BJ (cell line): ENCODE data around the gene PDE4D. TPM values are rescaled to one million over a fixed set of nuclear protein-coding genes. Genes with fewer than 3 reads are reported as not detected.
A peak's percentile ranks its signal among the peaks of the same experiment; 100 is the strongest.

ENCODE experiments used
- CTCF ChIA-PET: fragments of 350-600 bp; formaldehyde crosslinking; extraction: SDS; loops from one replicate; lab custom pipeline; 2021; ENCODE audit warnings: antibody characterized with exemption, inconsistent platforms; lab: Yijun Ruan, JAX
- POLR2A ChIA-PET: fragments of 300-600 bp; sonication (Branson Sonifier 250); formaldehyde crosslinking; extraction: SDS; loops from one replicate; lab custom pipeline; 2021; ENCODE audit warnings: antibody characterized with exemption; lab: Charles Lee
- DNase-seq: peaks from one replicate; pipeline ENCODE4 v3.0.0-alpha.2; 2011; ENCODE audit warnings: low read depth
- H3K27me3 ChIP-seq: 2 replicates; pipeline ENCODE4 v1.6.0; 2011; ENCODE audit warnings: low read length; ENCODE audit not compliant: control insufficient read depth, insufficient read depth
- H3K36me3 ChIP-seq: 2 replicates; pipeline ENCODE4 v1.5.1; 2011; ENCODE audit warnings: low read length; ENCODE audit not compliant: control insufficient read depth, insufficient read depth
- H3K4me3 ChIP-seq: 2 replicates; pipeline ENCODE4 v1.5.1; 2011; ENCODE audit warnings: low read depth, mild to moderate bottlenecking, control low read depth, low read length
- CTCF ChIP-seq: IDR thresholded peaks from 2 replicates; pipeline ENCODE4 v1.5.1; 2011; ENCODE audit warnings: low read depth, mild to moderate bottlenecking, control low read depth, inconsistent platforms, low read length, moderate library complexity; ENCODE audit not compliant: insufficient read depth
- polyA plus RNA-seq: library from polyadenylated mRNA; depleted of rRNA; stranded (reverse); fragments of >200 nt; gene quantifications from 2 replicates; pipeline ENCODE4 v1.2.3, GENCODE V29; 2011

The PDE4D gene
- polyA plus RNA-seq, 1 experiment: 2.8 TPM

- no peak overlapping the region for H3K4me3 ChIP-seq
- H3K36me3 ChIP-seq: no peaks in the 10 kb centered on the region
- CTCF ChIA-PET: interaction anchor here (1.5 kb wide), 1 partner anchor 151 kb away, joined by 5 read pairs; no protein-coding TSS in a partner anchor
- TF ChIP-seq CTCF: no peak
- POLR2A ChIA-PET: no interaction called here
- no peaks in the 10 kb centered on the region for H3K27me3 ChIP-seq
- no peak for DNase-seq
Observed at GRCh38 chr5:59522201-59522831, 371.2 kb downstream of the PDE4D start.

DNA sequence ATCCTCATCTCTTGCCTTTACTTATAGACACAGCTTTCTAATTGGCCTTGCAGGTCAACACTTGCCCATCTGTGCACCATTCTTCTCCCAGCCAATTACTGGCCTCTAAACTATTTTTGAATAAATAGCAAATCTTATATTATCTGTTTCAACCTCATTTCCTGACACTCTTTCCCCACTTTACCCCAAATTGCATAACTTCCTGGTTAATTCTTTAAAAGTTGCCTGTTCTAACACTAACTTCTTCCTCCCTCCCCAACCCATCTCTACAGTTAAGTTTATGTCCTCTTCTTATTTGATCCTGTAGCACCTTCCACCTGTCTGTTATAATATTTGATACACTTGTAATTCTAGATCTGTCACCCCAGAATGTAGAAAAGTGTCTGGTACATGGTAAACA is 372.1 kb downstream of the PDE4D start:
- no peaks in the 10 kb centered on the region for H3K27me3 ChIP-seq
- no peak for TF ChIP-seq CTCF
- ChIA-PET CTCF (interaction anchor here (0.5 kb wide), 1 partner anchor 994 kb away, joined by 3 read pairs; no protein-coding TSS in a partner anchor), POLR2A (no interaction called here)
- no peak for DNase-seq
- H3K4me3 ChIP-seq: no peak overlapping the region
- H3K36me3 ChIP-seq: no peaks in the 10 kb centered on the region

GRCh38 chr5:59519338-59519737 is 374.2 kb downstream of the PDE4D start:
- POLR2A ChIA-PET: no interaction called here
- Histone ChIP-seq H3K36me3 (no peaks in the 10 kb centered on the region), H3K27me3 (no peaks in the 10 kb centered on the region), H3K4me3 (no peak overlapping the region)
- CTCF ChIA-PET: no interaction called here
- no peak for DNase-seq
- no peak for TF ChIP-seq CTCF

- peak; percentile 58 for DNase-seq
- H3K27me3 ChIP-seq: no peaks in the 10 kb centered on the region
- CTCF ChIA-PET: interaction anchor here (0.7 to 0.9 kb wide), 2 partner anchors 13 to 314 kb away, joined by 3 read pairs; no protein-coding TSS in a partner anchor
- no peaks in the 10 kb centered on the region for H3K36me3 ChIP-seq
- POLR2A ChIA-PET: no interaction called here
- TF ChIP-seq CTCF: no peak
- no peak overlapping the region for H3K4me3 ChIP-seq
Observed at GRCh38 chr5:59517926-59518585, 375.5 kb downstream of the PDE4D start.

DNA sequence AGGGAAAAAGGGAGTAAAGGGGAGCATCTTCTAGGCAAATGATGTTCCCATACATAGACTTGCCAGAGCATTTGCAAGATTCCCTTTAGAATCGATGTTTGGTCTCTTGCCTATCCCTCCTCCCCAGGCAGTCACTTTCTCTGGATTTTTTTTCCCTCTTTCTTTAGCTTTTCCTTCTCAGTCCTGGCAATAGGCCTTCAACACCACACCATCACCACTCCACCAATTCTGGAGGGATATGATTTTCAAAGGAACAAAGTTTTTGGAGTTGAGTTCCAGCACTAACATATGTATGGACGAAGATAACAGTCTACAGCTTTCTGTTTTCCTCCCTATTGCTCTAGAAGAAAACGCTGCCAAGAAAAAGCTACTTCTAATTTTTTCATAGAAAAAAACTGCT is 377.4 kb downstream of the PDE4D start:
- H3K36me3 ChIP-seq: no peaks in the 10 kb centered on the region

More for the DNA sequence above, 377.4 kb downstream of the PDE4D start:
- CTCF ChIA-PET: interaction anchor here (2.1 kb wide), 1 partner anchor 10 kb away, joined by 9 read pairs; no protein-coding TSS in a partner anchor
- Histone ChIP-seq H3K4me3 (no peak overlapping the region), H3K27me3 (no peaks in the 10 kb centered on the region)
- no peak for DNase-seq
- POLR2A ChIA-PET: no interaction called here
- TF ChIP-seq CTCF: no peak
